ENCODE data around the gene ASB11.

DNA sequence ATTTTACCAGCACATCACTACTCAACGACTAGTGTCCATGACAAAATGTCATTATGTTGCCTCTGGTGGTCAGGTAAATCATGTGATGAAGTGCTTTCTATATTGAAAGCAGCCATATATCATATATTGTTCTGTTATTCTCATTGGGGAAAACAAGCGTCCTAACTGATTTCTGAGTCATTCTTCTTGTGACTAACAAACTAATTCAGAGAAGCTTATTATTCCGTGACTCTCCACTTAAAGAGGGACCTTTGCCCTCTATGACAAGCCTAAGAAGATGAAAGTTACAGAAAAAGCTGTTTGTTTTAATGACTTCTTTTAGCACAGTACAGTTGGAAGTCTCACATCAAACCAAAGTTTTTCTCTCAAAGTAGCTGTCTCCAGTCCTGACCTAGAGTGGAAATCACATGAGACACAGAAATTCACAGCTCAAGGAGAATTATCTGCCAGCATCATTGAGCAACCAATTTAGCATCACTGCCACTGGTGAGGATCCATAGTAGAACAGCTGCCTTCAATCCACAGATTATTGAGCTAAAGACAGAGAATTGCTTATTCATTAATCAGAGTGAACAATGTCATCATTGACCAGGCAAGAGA lies 81.9 kb downstream of the ASB11 start:
- TF ChIP-seq, protein P1, sequence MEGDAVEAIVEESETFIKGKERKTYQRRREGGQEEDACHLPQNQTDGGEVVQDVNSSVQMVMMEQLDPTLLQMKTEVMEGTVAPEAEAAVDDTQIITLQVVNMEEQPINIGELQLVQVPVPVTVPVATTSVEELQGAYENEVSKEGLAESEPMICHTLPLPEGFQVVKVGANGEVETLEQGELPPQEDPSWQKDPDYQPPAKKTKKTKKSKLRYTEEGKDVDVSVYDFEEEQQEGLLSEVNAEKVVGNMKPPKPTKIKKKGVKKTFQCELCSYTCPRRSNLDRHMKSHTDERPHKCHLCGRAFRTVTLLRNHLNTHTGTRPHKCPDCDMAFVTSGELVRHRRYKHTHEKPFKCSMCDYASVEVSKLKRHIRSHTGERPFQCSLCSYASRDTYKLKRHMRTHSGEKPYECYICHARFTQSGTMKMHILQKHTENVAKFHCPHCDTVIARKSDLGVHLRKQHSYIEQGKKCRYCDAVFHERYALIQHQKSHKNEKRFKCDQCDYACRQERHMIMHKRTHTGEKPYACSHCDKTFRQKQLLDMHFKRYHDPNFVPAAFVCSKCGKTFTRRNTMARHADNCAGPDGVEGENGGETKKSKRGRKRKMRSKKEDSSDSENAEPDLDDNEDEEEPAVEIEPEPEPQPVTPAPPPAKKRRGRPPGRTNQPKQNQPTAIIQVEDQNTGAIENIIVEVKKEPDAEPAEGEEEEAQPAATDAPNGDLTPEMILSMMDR (IDR thresholded peaks at IDR 0.05; ENCODE audit: insufficient read depth, low read length): no peak
- TF ChIP-seq SPI1 (IDR thresholded peaks at IDR 0.05; ENCODE audit: borderline replicate concordance, low read depth): no peak
- TF ChIP-seq GABPA (IDR thresholded peaks at IDR 0.05; ENCODE audit: low read depth): no peak
